PFSK-1 (cell line): ENCODE results near the gene GHRH.

ENCODE experiments used
- FOXP2 ChIP-seq: optimal IDR thresholded peaks from 2 replicates; pipeline ENCODE3; 2011; ENCODE audit warnings: borderline replicate concordance, control low read depth, inconsistent platforms; ENCODE audit not compliant: insufficient read depth; ENCODE audit errors: extremely low read length, extremely low read depth
- POLR2AphosphoS5 ChIP-seq: IDR thresholded peaks from 2 replicates; pipeline ENCODE4 v1.6.1; 2012; ENCODE audit warnings: low read depth, mild to moderate bottlenecking, control low read depth, low read length, moderate library complexity
- REST ChIP-seq, 2 experiments: IDR thresholded peaks; 2 replicates each; pipeline versions ENCODE4 v1.6.1 to v1.8.0; 2011 to 2012; ENCODE audit warnings: low read depth in 2 of 2, low read length in 2 of 2, control low read depth in 1 of 2, inconsistent platforms in 1 of 2, mild to moderate bottlenecking in 1 of 2, moderate library complexity in 1 of 2; ENCODE audit not compliant: insufficient read depth in 1 of 2
- SIN3A ChIP-seq: IDR thresholded peaks from 2 replicates; pipeline ENCODE4 v1.6.1; 2012; ENCODE audit warnings: mild to moderate bottlenecking, low read length, moderate library complexity, borderline replicate concordance; ENCODE audit not compliant: insufficient read depth
- TAF1 ChIP-seq: IDR thresholded peaks from 2 replicates; pipeline ENCODE4 v1.6.1; 2012; ENCODE audit warnings: low read length, control low read depth, borderline replicate concordance; ENCODE audit not compliant: insufficient read depth

GHRH gene

GRCh38 chr20:37233548-37234253 is 27.9 kb downstream of the GHRH start:
- no peak for TF ChIP-seq TAF1
- no peak for TF ChIP-seq POLR2AphosphoS5
- TF ChIP-seq REST (IDR thresholded peaks at IDR 0.05; ENCODE audit: insufficient read depth in 1 of 2, low read depth in 2 of 2, low read length in 2 of 2): no peak
- TF ChIP-seq SIN3A: no peak
- TF ChIP-seq FOXP2: no peak

- no peak for TF ChIP-seq TAF1
- no peak for TF ChIP-seq FOXP2
- TF ChIP-seq REST (IDR thresholded peaks at IDR 0.05; ENCODE audit: insufficient read depth in 1 of 2, low read depth in 2 of 2, low read length in 2 of 2): no peak
- TF ChIP-seq SIN3A: no peak
- no peak for TF ChIP-seq POLR2AphosphoS5
Observed at GRCh38 chr20:37231947-37232630, 29.5 kb downstream of the GHRH start.

- TF ChIP-seq POLR2AphosphoS5 (no peak), SIN3A (no peak), FOXP2 (no peak)
Observed at GRCh38 chr20:37230200-37230599, 31.4 kb downstream of the GHRH start.

GRCh38 chr20:37229357-37229756 is 32.3 kb downstream of the GHRH start:
- TF ChIP-seq TAF1: no peak
- TF ChIP-seq SIN3A: no peak
- no peak for TF ChIP-seq POLR2AphosphoS5
- no peak for TF ChIP-seq REST (IDR thresholded peaks at IDR 0.05; ENCODE audit: insufficient read depth in 1 of 2, low read depth in 2 of 2, low read length in 2 of 2)
- TF ChIP-seq FOXP2: no peak

- TF ChIP-seq POLR2AphosphoS5 (no peak), REST (IDR thresholded peaks at IDR 0.05; ENCODE audit: insufficient read depth in 1 of 2, low read depth in 2 of 2, low read length in 2 of 2) (no peak), FOXP2 (no peak), TAF1 (no peak), SIN3A (no peak)
Observed at GRCh38 chr20:37228656-37229055, 33.0 kb downstream of the GHRH start.
